ENCODE measurements around the gene ACVRL1. TPM values are rescaled to one million over a fixed set of nuclear protein-coding genes. Genes with fewer than 3 reads are reported as not detected.

Gene ACVRL1
- total and polyA plus RNA-seq, 7 donors, result 10.8 to 40.8 (median 24.1) TPM

- ATAC-seq, result no peak
Observed at GRCh38 chr12:51942501-51943000, 35.2 kb downstream of the ACVRL1 start.

GRCh38 chr12:51943346-51943745 lies 36.0 kb downstream of the ACVRL1 start:
- intact Hi-C loops (cut with DNase I), result loop anchor here in 1 of 2 donors (5.0 kb wide), 1 partner anchor 34 kb away; no protein-coding TSS in a partner anchor
- Histone ChIP-seq H3K4me3 (no peak overlapping the region), H3K27me3 (ENCODE audit: insufficient read depth in 3 of 3, low read length in 2 of 3) (no peaks in the 10 kb centered on the region), H3K27ac (no peak overlapping the region), H3K4me1 (peaks cover 9% of the 10 kb centered on the region), H3K9me3 (peaks cover 16% of the 10 kb centered on the region), H3K36me3 (ENCODE audit: insufficient read depth in 1 of 2, low read depth in 1 of 2) (no peaks in the 10 kb centered on the region)
- ATAC-seq (no peak), DNase-seq (no peak)
- 97 to 100% (median 99%) methylated on average over 2 of the region's 2 CpGs for WGBS, 3 donors
- TF ChIP-seq CTCF (IDR thresholded peaks at IDR 0.05), result no peak

More at GRCh38 chr12:51942501-51943000, 35.2 kb downstream of the ACVRL1 start:
- intact Hi-C loops (cut with DNase I), result loop anchor here in 1 of 2 donors (5.0 kb wide), 1 partner anchor 35 kb away; no protein-coding TSS in a partner anchor
- Histone ChIP-seq H3K9me3 (peaks cover 16% of the 10 kb centered on the region), H3K4me1 (peaks cover 9% of the 10 kb centered on the region), H3K4me3 (no peak overlapping the region), H3K36me3 (ENCODE audit: insufficient read depth in 1 of 2, low read depth in 1 of 2) (no peaks in the 10 kb centered on the region), H3K27ac (no peak overlapping the region), H3K27me3 (ENCODE audit: insufficient read depth in 3 of 3, low read length in 2 of 3) (no peaks in the 10 kb centered on the region)
- DNase-seq, result no peak
- TF ChIP-seq CTCF (IDR thresholded peaks at IDR 0.05), result no peak
- 89 to 94% (median 90%) methylated on average over 6 of the region's 6 CpGs for WGBS, 3 donors

- no peaks in the 10 kb centered on the region for H3K27me3 ChIP-seq (ENCODE audit: insufficient read depth in 3 of 3, low read length in 2 of 3)
- no peak overlapping the region for H3K4me3 ChIP-seq
- H3K9me3 ChIP-seq, result peaks cover 16% of the 10 kb centered on the region
- no peak for ATAC-seq
- no peaks in the 10 kb centered on the region for H3K36me3 ChIP-seq (ENCODE audit: insufficient read depth in 1 of 2, low read depth in 1 of 2)
- H3K4me1 ChIP-seq, result peaks cover 9% of the 10 kb centered on the region
- DNase-seq, result no peak
- WGBS, 3 donors, result 73 to 85% (median 74%) methylated on average over 1 of the region's 1 CpG
- H3K27ac ChIP-seq, result no peak overlapping the region
- intact Hi-C loops (cut with DNase I), result loop anchor here in 1 of 2 donors (5.0 kb wide), 1 partner anchor 33 kb away; no protein-coding TSS in a partner anchor
- no peak for TF ChIP-seq CTCF (IDR thresholded peaks at IDR 0.05)
Observed at GRCh38 chr12:51944608-51945233, 37.4 kb downstream of the ACVRL1 start.

GRCh38 chr12:51947246-51947996 lies 40.1 kb downstream of the ACVRL1 start:
- DNase-seq, result no peak
- no peak for ATAC-seq
- Histone ChIP-seq H3K36me3 (ENCODE audit: insufficient read depth in 1 of 2, low read depth in 1 of 2) (no peaks in the 10 kb centered on the region), H3K27ac (no peak overlapping the region), H3K27me3 (ENCODE audit: insufficient read depth in 3 of 3, low read length in 2 of 3) (no peaks in the 10 kb centered on the region), H3K4me3 (no peak overlapping the region), H3K4me1 (peaks cover 11% of the 10 kb centered on the region), H3K9me3 (peaks cover 16% of the 10 kb centered on the region)
- no peak for TF ChIP-seq CTCF (IDR thresholded peaks at IDR 0.05)
- WGBS, 3 donors, result 83 to 90% (median 90%) methylated on average over 8 of the region's 8 CpGs
- intact Hi-C loops (cut with DNase I), result no loop called here
